GM19043 (cell line): Measurements from ENCODE around the gene GPC5.

Source experiments
- ATAC-seq: cut with Tn5 transposase; IDR thresholded peaks from one replicate; pipeline ENCODE4 v1.9.1; 2021; ENCODE audit warnings: low read depth; ENCODE audit not compliant: unreplicated experiment

Gene GPC5

GRCh38 chr13:91450913-91451312 lies 52.5 kb downstream of the GPC5 start:
- no peak for ATAC-seq

- no peak for ATAC-seq
These were observed 56.2 kb downstream of the GPC5 start for GRCh38 chr13:91454666-91455065.

GRCh38 chr13:91456837-91457236 lies 58.4 kb downstream of the GPC5 start:
- no peak for ATAC-seq

- ATAC-seq, result no peak
These were observed 61.1 kb downstream of the GPC5 start for GRCh38 chr13:91459485-91459884.

GRCh38 chr13:91464336-91464735 lies 65.9 kb downstream of the GPC5 start:
- no peak for ATAC-seq

GRCh38 chr13:91467236-91467635 lies 68.8 kb downstream of the GPC5 start:
- no peak for ATAC-seq

GRCh38 chr13:91468301-91468700 lies 69.9 kb downstream of the GPC5 start:
- no peak for ATAC-seq

GRCh38 chr13:91470084-91470621 lies 71.7 kb downstream of the GPC5 start:
- no peak for ATAC-seq

GRCh38 chr13:91470681-91471080 lies 72.3 kb downstream of the GPC5 start:
- ATAC-seq, result no peak

- ATAC-seq, result no peak
These were observed 84.0 kb downstream of the GPC5 start for GRCh38 chr13:91482427-91482826.

- ATAC-seq, result no peak
These were observed 93.6 kb downstream of the GPC5 start for GRCh38 chr13:91491980-91492379.

GRCh38 chr13:91493442-91493841 lies 95.0 kb downstream of the GPC5 start:
- no peak for ATAC-seq

- ATAC-seq, result no peak
These were observed 99.9 kb downstream of the GPC5 start for GRCh38 chr13:91498298-91498697.

- ATAC-seq, result no peak
These were observed 105.8 kb downstream of the GPC5 start for GRCh38 chr13:91504216-91504615.

GRCh38 chr13:91506759-91507158 lies 108.3 kb downstream of the GPC5 start:
- ATAC-seq, result no peak

GRCh38 chr13:91510058-91510457 lies 111.6 kb downstream of the GPC5 start:
- no peak for ATAC-seq

GRCh38 chr13:91513790-91514189 lies 115.4 kb downstream of the GPC5 start:
- ATAC-seq, result no peak

GRCh38 chr13:91516799-91517198 lies 118.4 kb downstream of the GPC5 start:
- ATAC-seq, result no peak

GRCh38 chr13:91520952-91521351 lies 122.5 kb downstream of the GPC5 start:
- ATAC-seq, result no peak

GRCh38 chr13:91523116-91523515 lies 124.7 kb downstream of the GPC5 start:
- no peak for ATAC-seq

GRCh38 chr13:91526543-91527033 lies 128.2 kb downstream of the GPC5 start:
- ATAC-seq, result no peak

GRCh38 chr13:91529739-91530482 lies 131.5 kb downstream of the GPC5 start:
- no peak for ATAC-seq
